B cell (primary cell): ENCODE results near the gene GPR25.

Experiments used
- CTCF ChIP-seq: fragments of 200-600 bp; IDR thresholded peaks from one replicate; pipeline ENCODE4 v1.8.0; 2022; ENCODE audit warnings: antibody characterized with exemption, mild to moderate bottlenecking
- EZH2 ChIP-seq: IDR thresholded peaks from 2 replicates; pipeline ENCODE4 v1.6.1; 2012; ENCODE audit warnings: borderline replicate concordance, low read depth, mild to moderate bottlenecking, moderate library complexity, low read length; ENCODE audit not compliant: insufficient read depth, poor library complexity, severe bottlenecking

GRCh38 chr1:200905411-200906052, 32.8 kb downstream of the GPR25 start:
- TF ChIP-seq CTCF (no peak), EZH2 (no peak)
